Natural killer cell treated with Interleukin-12 subunit alpha and Interleukin-12 subunit beta and Interleukin-15 and Interleukin-18, amount 100 ng/mL, for 72 hours (primary cell): ENCODE data around the gene RIMBP2. TPM values are rescaled to one million over a fixed set of nuclear protein-coding genes. Genes with fewer than 3 reads are reported as not detected.

Experiments used
- ATAC-seq, 2 donors: fragments of 150-1000 bp; cut with Tn5 transposase in 1 of 2; sonication (Bioruptor Pico), chemical (Tn5 transposase) in 1 of 2; 2 replicates each; pipeline ENCODE4 v1.10.0; 2021
- DNase-seq: peaks from one replicate; pipeline ENCODE4 v3.0.0; 2022; ENCODE audit warnings: low spot score
- H3K27ac Mint-ChIP-seq, 2 donors: 1 replicate in 1 of 2; 2 replicates in 1 of 2; pipeline ENCODE4 v1.8.0; 2022; ENCODE audit warnings: mixed read lengths in 2 of 2, mild to moderate bottlenecking in 1 of 2, moderate library complexity in 1 of 2
- H3K27me3 Mint-ChIP-seq, 2 donors: 1 replicate in 1 of 2; 2 replicates in 1 of 2; pipeline ENCODE4 v1.8.0; 2022; ENCODE audit warnings: mixed read lengths in 2 of 2
- H3K36me3 Mint-ChIP-seq: one replicate; pipeline ENCODE4 v1.8.0; 2022; ENCODE audit warnings: mixed read lengths
- H3K4me1 Mint-ChIP-seq, 2 donors: 1 replicate in 1 of 2; 2 replicates in 1 of 2; pipeline ENCODE4 v1.8.0; 2022; ENCODE audit warnings: low read depth in 2 of 2, mixed read lengths in 2 of 2, mild to moderate bottlenecking in 1 of 2
- H3K4me3 Mint-ChIP-seq: one replicate; pipeline ENCODE4 v1.8.0; 2022; ENCODE audit warnings: mixed read lengths
- H3K9me3 Mint-ChIP-seq: 2 replicates; pipeline ENCODE4 v1.8.0; 2022; ENCODE audit warnings: mixed read lengths
- total RNA-seq, 2 donors: library from RNA; stranded (reverse); gene quantifications; one replicate each; pipeline ENCODE4 v1.2.3, GENCODE V29; 2022

RIMBP2 gene
- total RNA-seq, 2 donors from 2014 or later: not detected

DNA sequence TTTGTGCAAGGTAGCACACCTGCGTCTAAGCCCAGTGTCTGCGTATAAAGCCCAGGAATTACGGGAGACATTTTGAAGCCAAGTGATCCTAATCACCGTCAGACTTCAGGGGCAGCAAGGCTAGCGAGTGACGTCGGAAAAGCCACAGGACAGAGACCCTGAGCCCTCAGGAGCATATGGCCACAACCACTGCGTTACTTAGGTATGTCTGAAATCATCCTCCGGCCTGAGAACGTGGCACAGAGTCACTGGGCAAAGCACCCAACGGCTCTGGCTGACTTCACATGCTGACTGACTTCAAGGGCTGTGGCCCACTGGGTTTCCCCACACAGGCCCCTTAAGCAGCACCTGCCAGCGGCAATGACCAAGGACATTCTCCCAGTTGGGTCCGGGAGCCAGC is 71.5 kb downstream of the RIMBP2 start:
- H3K27ac Mint-ChIP-seq: no peak overlapping the region
- DNase-seq (no peak), ATAC-seq (no peak)
- H3K36me3 Mint-ChIP-seq: no peaks in the 10 kb centered on the region
- H3K9me3 Mint-ChIP-seq: no peaks in the 10 kb centered on the region
- H3K4me3 Mint-ChIP-seq: no peak overlapping the region
- H3K27me3 Mint-ChIP-seq: no peaks in the 10 kb centered on the region
- H3K4me1 Mint-ChIP-seq: no peaks in the 10 kb centered on the region

DNA sequence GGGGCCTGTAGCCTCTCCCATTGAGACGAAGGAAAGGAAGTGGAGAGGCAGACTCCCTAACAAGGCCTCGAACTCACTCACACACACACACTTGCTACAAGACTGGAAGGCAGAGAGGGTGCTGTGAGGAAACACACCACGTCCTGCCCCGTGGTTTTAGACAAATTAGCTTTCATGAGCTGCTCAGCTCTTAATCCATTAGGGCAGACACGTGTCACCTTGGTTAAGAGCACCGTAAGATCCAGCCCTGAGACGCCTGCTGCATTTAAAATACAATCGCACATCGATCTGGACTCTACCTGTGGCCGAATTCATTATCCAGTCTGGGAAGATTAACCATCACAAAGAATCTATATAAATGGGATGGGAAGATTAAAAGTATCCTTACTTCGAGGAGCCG is 72.0 kb downstream of the RIMBP2 start:
- no peak overlapping the region for H3K4me3 Mint-ChIP-seq
- H3K27ac Mint-ChIP-seq: no peak overlapping the region
- no peak for ATAC-seq
- no peaks in the 10 kb centered on the region for H3K4me1 Mint-ChIP-seq
- no peaks in the 10 kb centered on the region for H3K36me3 Mint-ChIP-seq
- H3K9me3 Mint-ChIP-seq: no peaks in the 10 kb centered on the region
- H3K27me3 Mint-ChIP-seq: no peaks in the 10 kb centered on the region
- DNase-seq: no peak

- no peaks in the 10 kb centered on the region for H3K27me3 Mint-ChIP-seq
- no peak for DNase-seq
- H3K9me3 Mint-ChIP-seq: no peaks in the 10 kb centered on the region
- ATAC-seq: no peak
- no peaks in the 10 kb centered on the region for H3K4me1 Mint-ChIP-seq
- no peak overlapping the region for H3K27ac Mint-ChIP-seq
- no peaks in the 10 kb centered on the region for H3K36me3 Mint-ChIP-seq
- H3K4me3 Mint-ChIP-seq: no peak overlapping the region
Observed at GRCh38 chr12:130642856-130643255, 73.2 kb downstream of the RIMBP2 start.

GRCh38 chr12:130641533-130642184 is 74.4 kb downstream of the RIMBP2 start:
- no peaks in the 10 kb centered on the region for H3K27me3 Mint-ChIP-seq
- H3K9me3 Mint-ChIP-seq: no peaks in the 10 kb centered on the region
- no peak overlapping the region for H3K27ac Mint-ChIP-seq
- DNase-seq (no peak), ATAC-seq (no peak)
- H3K4me1 Mint-ChIP-seq: no peaks in the 10 kb centered on the region
- no peaks in the 10 kb centered on the region for H3K36me3 Mint-ChIP-seq
- no peak overlapping the region for H3K4me3 Mint-ChIP-seq

- H3K9me3 Mint-ChIP-seq: no peaks in the 10 kb centered on the region
- no peak for DNase-seq
- peaks cover 4 to 5% of the 10 kb centered on the region in 2 donors for H3K27me3 Mint-ChIP-seq
- no peaks in the 10 kb centered on the region for H3K36me3 Mint-ChIP-seq
- H3K4me1 Mint-ChIP-seq: no peaks in the 10 kb centered on the region
- no peak overlapping the region for H3K4me3 Mint-ChIP-seq
- ATAC-seq: no peak
- no peak overlapping the region for H3K27ac Mint-ChIP-seq
Observed at GRCh38 chr12:130640901-130641300, 75.2 kb downstream of the RIMBP2 start.

DNA sequence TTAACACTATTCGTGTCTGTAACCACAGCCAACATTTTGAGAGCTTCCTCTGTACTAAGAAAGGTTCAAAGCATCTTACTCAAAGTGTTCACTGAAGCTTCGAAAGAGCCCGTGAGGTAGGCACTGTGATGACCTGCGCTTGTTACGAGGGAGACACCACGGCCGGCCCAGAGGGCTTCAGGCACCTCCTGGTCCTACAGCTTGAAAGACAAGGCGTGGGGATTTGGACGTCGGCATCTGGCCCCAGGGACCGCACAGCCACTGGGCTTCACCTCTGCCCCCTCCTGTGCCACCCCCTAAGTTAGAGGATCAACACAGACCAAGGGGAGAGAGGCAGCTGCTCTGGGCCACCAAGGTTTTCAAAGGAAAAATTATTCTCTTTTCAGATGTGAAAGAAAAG is 75.6 kb downstream of the RIMBP2 start:
- Mint-ChIP-seq H3K4me1 (no peaks in the 10 kb centered on the region), H3K4me3 (no peak overlapping the region), H3K27ac (no peak overlapping the region), H3K36me3 (no peaks in the 10 kb centered on the region), H3K9me3 (no peaks in the 10 kb centered on the region), H3K27me3 (peaks cover 7 to 8% of the 10 kb centered on the region in 2 donors)
- no peak for DNase-seq
- no peak for ATAC-seq

- Mint-ChIP-seq H3K4me3 (no peak overlapping the region), H3K27me3 (peaks cover 7 to 10% of the 10 kb centered on the region in 2 donors), H3K4me1 (no peaks in the 10 kb centered on the region), H3K36me3 (no peaks in the 10 kb centered on the region), H3K27ac (no peak overlapping the region), H3K9me3 (no peaks in the 10 kb centered on the region)
- no peak for ATAC-seq
- no peak for DNase-seq
Observed at GRCh38 chr12:130639476-130640424, 76.3 kb downstream of the RIMBP2 start.

DNA sequence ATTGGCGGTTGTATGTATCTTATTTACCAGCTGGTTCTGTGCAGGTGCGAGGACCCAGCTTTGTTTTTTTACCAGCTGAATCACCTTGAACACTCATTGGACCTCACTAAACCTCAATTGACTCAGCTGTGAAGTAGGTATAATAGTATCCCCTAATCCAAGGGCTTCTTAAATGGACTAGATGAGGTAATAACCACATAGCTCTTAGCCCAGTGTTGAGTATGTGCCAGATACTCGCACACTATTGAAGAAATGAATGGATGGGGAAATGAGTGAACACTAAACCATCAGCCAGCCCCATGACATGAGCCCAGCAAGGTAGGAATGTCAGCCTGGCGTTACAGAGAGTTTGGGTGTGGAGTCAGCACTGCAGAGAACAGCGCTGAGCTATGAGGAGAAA is 79.7 kb downstream of the RIMBP2 start:
- Mint-ChIP-seq H3K27ac (no peak overlapping the region), H3K36me3 (no peaks in the 10 kb centered on the region), H3K4me3 (no peak overlapping the region), H3K9me3 (no peaks in the 10 kb centered on the region), H3K4me1 (no peaks in the 10 kb centered on the region), H3K27me3 (peaks cover 7 to 19% of the 10 kb centered on the region in 2 donors)
- DNase-seq (no peak), ATAC-seq (no peak)

DNA sequence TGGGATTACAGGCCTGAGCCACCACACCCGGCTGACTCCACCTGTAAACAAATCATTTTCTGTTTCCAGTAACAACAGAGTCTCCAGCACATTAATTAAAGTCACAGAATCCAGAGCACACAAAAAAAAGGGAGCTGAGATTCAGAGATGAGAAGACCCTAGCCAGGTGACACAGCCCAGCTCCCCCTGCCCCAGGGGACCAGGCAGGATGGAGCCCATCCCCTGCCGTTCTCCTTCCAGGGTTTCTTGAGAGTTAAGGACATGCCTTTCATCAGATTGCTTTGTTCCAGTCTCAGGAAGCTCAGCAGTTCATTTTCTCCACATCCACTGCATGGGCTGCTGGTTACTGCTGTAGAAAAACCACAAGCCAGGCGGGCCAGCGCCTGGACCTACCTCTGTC is 81.2 kb downstream of the RIMBP2 start:
- H3K4me3 Mint-ChIP-seq: no peak overlapping the region
- H3K27me3 Mint-ChIP-seq: peaks cover 7 to 23% of the 10 kb centered on the region in 2 donors
- H3K27ac Mint-ChIP-seq: no peak overlapping the region
- no peaks in the 10 kb centered on the region for H3K36me3 Mint-ChIP-seq
- no peaks in the 10 kb centered on the region for H3K9me3 Mint-ChIP-seq
- DNase-seq (no peak), ATAC-seq (no peak)
- H3K4me1 Mint-ChIP-seq: no peaks in the 10 kb centered on the region

DNA sequence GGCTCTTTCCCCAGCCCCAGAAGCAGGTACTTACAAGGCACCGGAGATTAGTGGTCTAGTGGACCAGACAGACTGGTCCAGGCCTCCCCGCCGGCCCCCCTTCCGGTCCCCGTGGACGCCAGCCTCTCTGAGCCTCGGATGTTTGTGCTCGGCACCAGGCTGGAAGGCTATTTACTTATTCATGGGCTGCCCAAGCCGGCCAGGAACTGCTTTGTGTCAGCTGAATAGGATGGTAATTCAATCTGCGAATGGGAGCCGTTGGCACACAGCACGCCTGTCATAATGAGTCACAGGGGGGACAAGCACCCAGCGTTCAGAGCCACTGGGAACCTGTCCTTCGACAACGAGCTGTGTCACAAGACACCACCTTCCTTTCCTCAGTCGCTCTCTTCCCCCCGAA is 82.3 kb downstream of the RIMBP2 start:
- Mint-ChIP-seq H3K27me3 (peaks cover 7 to 26% of the 10 kb centered on the region in 2 donors), H3K4me1 (no peaks in the 10 kb centered on the region), H3K9me3 (no peaks in the 10 kb centered on the region), H3K4me3 (no peak overlapping the region), H3K36me3 (no peaks in the 10 kb centered on the region), H3K27ac (no peak overlapping the region)
- DNase-seq (no peak), ATAC-seq (peak in 1 of 2 donors; percentile 25)

DNA sequence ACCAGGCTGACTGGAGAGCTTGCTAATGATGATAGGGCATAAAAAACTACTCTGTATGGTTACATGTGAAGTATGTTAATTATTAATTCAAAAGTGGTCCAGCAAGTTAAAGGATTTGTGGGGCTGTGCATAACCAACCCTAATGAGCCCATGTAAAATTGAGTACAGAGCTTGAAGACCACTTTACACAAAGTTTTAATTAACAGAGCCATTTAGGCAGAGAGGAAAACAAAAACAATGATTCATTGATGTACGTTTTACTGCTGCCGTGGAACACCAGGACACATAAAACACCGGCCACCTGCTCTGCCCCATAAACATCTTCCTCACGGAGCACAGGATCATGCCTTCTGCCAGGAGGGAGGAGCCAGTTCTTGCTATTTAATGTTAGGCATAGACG is 83.5 kb downstream of the RIMBP2 start:
- Mint-ChIP-seq H3K9me3 (no peaks in the 10 kb centered on the region), H3K4me3 (no peak overlapping the region), H3K27me3 (peaks cover 7 to 26% of the 10 kb centered on the region in 2 donors), H3K36me3 (no peaks in the 10 kb centered on the region), H3K27ac (no peak overlapping the region), H3K4me1 (no peaks in the 10 kb centered on the region)
- ATAC-seq: no peak
- DNase-seq: no peak

- Mint-ChIP-seq H3K36me3 (no peaks in the 10 kb centered on the region), H3K4me3 (no peak overlapping the region), H3K9me3 (no peaks in the 10 kb centered on the region), H3K4me1 (no peaks in the 10 kb centered on the region), H3K27ac (no peak overlapping the region), H3K27me3 (peaks cover 0 to 12% of the 10 kb centered on the region in 2 donors)
- ATAC-seq: no peak
- DNase-seq: no peak
Observed at GRCh38 chr12:130628304-130628703, 87.8 kb downstream of the RIMBP2 start.

- ATAC-seq (no peak), DNase-seq (no peak)
- no peaks in the 10 kb centered on the region for H3K4me1 Mint-ChIP-seq
- H3K4me3 Mint-ChIP-seq: no peak overlapping the region
- H3K27me3 Mint-ChIP-seq: peaks cover 0 to 9% of the 10 kb centered on the region in 2 donors
- no peaks in the 10 kb centered on the region for H3K36me3 Mint-ChIP-seq
- H3K27ac Mint-ChIP-seq: no peak overlapping the region
- no peaks in the 10 kb centered on the region for H3K9me3 Mint-ChIP-seq
Observed at GRCh38 chr12:130627175-130627574, 88.9 kb downstream of the RIMBP2 start.

- H3K27me3 Mint-ChIP-seq: peaks cover 0 to 6% of the 10 kb centered on the region in 2 donors
- no peak overlapping the region for H3K4me3 Mint-ChIP-seq
- ATAC-seq (no peak), DNase-seq (no peak)
- H3K9me3 Mint-ChIP-seq: no peaks in the 10 kb centered on the region
- H3K36me3 Mint-ChIP-seq: no peaks in the 10 kb centered on the region
- H3K27ac Mint-ChIP-seq: no peak overlapping the region
- no peaks in the 10 kb centered on the region for H3K4me1 Mint-ChIP-seq
Observed at GRCh38 chr12:130626601-130627000, 89.5 kb downstream of the RIMBP2 start.
